K562 (cell line): ENCODE data around the gene SULT1C3. TPM values are rescaled to one million over a fixed set of nuclear protein-coding genes. Genes with fewer than 3 reads are reported as not detected.

ENCODE experiments used
- ATAC-seq: fragments of 200-7000 bp; cut with Tn5 transposase; 3 replicates; pipeline ENCODE4 v1.9.1; 2020; ENCODE audit warnings: moderate library complexity
- BruUV-seq: library from RNA; stranded (reverse); fragments of 400-500 nt; replicated peaks from 2 replicates; lab custom pipeline; 2021; lab: Mats Ljungman, UMichigan
- CTCF ChIA-PET: fragments of 300-600 bp; formaldehyde crosslinking; extraction: SDS; loops from one replicate; lab custom pipeline; 2021; ENCODE audit warnings: low intra/inter-chr PET ratio; lab: Yijun Ruan, JAX
- POLR2A ChIA-PET: fragments of 300-600, 350-650 bp; sonication (Branson Sonifier 250); formaldehyde crosslinking; extraction: SDS; loops from one replicate; lab custom pipeline; 2021; ENCODE audit warnings: antibody characterized with exemption, inconsistent platforms; lab: Yijun Ruan, JAX
- DNase-seq, 4 experiments: peaks; one replicate each; pipeline versions ENCODE4 v3.0.0 to v3.0.0-alpha.2; 2011 to 2018; ENCODE audit warnings: low spot score in 3 of 4, mixed read lengths in 3 of 4; ENCODE audit errors: extremely low read depth in 1 of 4
- FAIRE-seq: peaks from 2 replicates; lab custom pipeline; 2011; peaks lifted over from hg19 to GRCh38; lab: Jason Lieb, UNC
- H2AFZ ChIP-seq: 2 replicates; pipeline ENCODE4 v1.6.0; 2011; ENCODE audit warnings: low read depth, low read length, control low read depth, inconsistent platforms
- H3K27ac ChIP-seq: fragments of 200-600 bp; 3 replicates; pipeline ENCODE4 v1.8.0; 2011; ENCODE audit warnings: low read depth, mild to moderate bottlenecking, control low read depth, inconsistent platforms, low read length, moderate library complexity, mixed read lengths; ENCODE audit errors: extremely low read depth
- H3K27me3 ChIP-seq, 2 experiments: fragments of 300-600 bp in 1 of 2; 2 replicates in 1 of 2; 3 replicates in 1 of 2; pipeline versions ENCODE4 v1.6.0 to v1.8.0; 2011; ENCODE audit warnings: inconsistent platforms in 2 of 2, low read length in 2 of 2, mild to moderate bottlenecking in 1 of 2, mixed read lengths in 1 of 2, moderate library complexity in 1 of 2; ENCODE audit not compliant: control insufficient read depth in 2 of 2, insufficient read depth in 2 of 2
- H3K36me3 ChIP-seq: fragments of 300-600 bp; 3 replicates; pipeline ENCODE4 v1.8.0; 2011; ENCODE audit warnings: mild to moderate bottlenecking, low read length, inconsistent platforms; ENCODE audit not compliant: control insufficient read depth, insufficient read depth
- H3K4me1 ChIP-seq, 2 experiments: fragments of 200-600 bp in 1 of 2; replicated peaks in 1 of 2; 2 replicates in 1 of 2; 3 replicates in 1 of 2; pipeline versions ENCODE4 v1.5.1 to v1.8.0; 2011; ENCODE audit warnings: inconsistent platforms in 2 of 2, low read length in 2 of 2, mild to moderate bottlenecking in 1 of 2, mixed read lengths in 1 of 2, moderate library complexity in 1 of 2; ENCODE audit not compliant: control insufficient read depth in 2 of 2, insufficient read depth in 2 of 2
- H3K4me2 ChIP-seq: 2 replicates; pipeline ENCODE4 v1.6.1; 2011; ENCODE audit warnings: low read length, control low read depth, inconsistent platforms, mixed read lengths; ENCODE audit not compliant: insufficient read depth
- H3K4me3 ChIP-seq: fragments of 200-600 bp; sonication (generic), shearing (Covaris generic); 2 replicates; pipeline ENCODE4 v1.5.1; 2016; ENCODE audit warnings: control low read depth, inconsistent platforms
- H3K79me2 ChIP-seq: fragments of 200-600 bp; 3 replicates; pipeline ENCODE4 v1.8.0; 2011; ENCODE audit warnings: low read length, inconsistent platforms; ENCODE audit not compliant: control insufficient read depth, insufficient read depth
- H3K9ac ChIP-seq, 2 experiments: 2 replicates each; pipeline versions ENCODE4 v1.6.0 to v1.6.1; 2011; ENCODE audit warnings: low read depth in 2 of 2, low read length in 2 of 2, control low read depth in 1 of 2, inconsistent platforms in 1 of 2, mild to moderate bottlenecking in 1 of 2, mixed read lengths in 1 of 2; ENCODE audit not compliant: insufficient read depth in 1 of 2
- H3K9me1 ChIP-seq: one replicate; pipeline ENCODE4 v1.6.0; 2011; ENCODE audit warnings: inconsistent platforms, mild to moderate bottlenecking, low read length, moderate library complexity; ENCODE audit not compliant: control insufficient read depth, insufficient read depth
- H3K9me3 ChIP-seq: replicated peaks from 2 replicates; pipeline ENCODE4 v1.5.1; 2011; ENCODE audit warnings: low read depth, low read length, inconsistent platforms; ENCODE audit not compliant: control insufficient read depth, insufficient read depth
- H4K20me1 ChIP-seq: replicated peaks from 2 replicates; pipeline ENCODE4 v1.6.1; 2011; ENCODE audit warnings: low read length, inconsistent platforms, mixed read lengths; ENCODE audit not compliant: control insufficient read depth, insufficient read depth
- ETV5 ChIP-seq: sonication (generic); formaldehyde crosslinking; IDR thresholded peaks from 2 replicates; pipeline ENCODE4 v1.4.0; 2020; ENCODE audit warnings: low read depth, mild to moderate bottlenecking, missing genetic modification reagents
- NFRKB ChIP-seq: fragments of 450-650 bp; IDR thresholded peaks from 2 replicates; pipeline ENCODE4 v1.6.1; 2016; ENCODE audit warnings: low read depth
- PPARD ChIP-seq: fragments of 250-450 bp; sonication (Bioruptor Pico); IDR thresholded peaks from 2 replicates; pipeline ENCODE4 v1.8.0; 2022; ENCODE audit warnings: inconsistent platforms, mild to moderate bottlenecking, moderate library complexity
- SRSF9 ChIP-seq: fragments of 200-400 bp; formaldehyde crosslinking; IDR thresholded peaks from 2 replicates; pipeline ENCODE4 v1.6.1; 2017; ENCODE audit warnings: low read depth, low read length, borderline replicate concordance
- ZNF76 ChIP-seq: fragments of 250-450 bp; sonication (Bioruptor Pico); IDR thresholded peaks from 2 replicates; pipeline ENCODE4 v1.4.0; 2020; ENCODE audit warnings: mild to moderate bottlenecking, moderate library complexity, borderline replicate concordance
- ZNF830 ChIP-seq: fragments of 250-450 bp; sonication (Bioruptor Pico); IDR thresholded peaks from 2 replicates; pipeline ENCODE4 v1.5.0; 2021; ENCODE audit warnings: mild to moderate bottlenecking
- in situ Hi-C: fragments of 300-500 bp; cut with MboI; formaldehyde crosslinking; loops from 4 replicates; pipeline ENCODE4 v1.15.0; 2018; ENCODE audit warnings: inconsistent platforms, mixed read lengths
- intact Hi-C: fragments of 100-400 bp; cut with micrococcal nuclease; formaldehyde crosslinking; loops from 2 replicates; pipeline ENCODE4 v1.14.2; 2022
- polyA plus RNA-seq, 8 experiments: library from polyadenylated mRNA; depleted of rRNA in 4 of 8; stranded (reverse) in 5 of 8; unstranded in 3 of 8; fragments of >200 nt; fragmentation: Nextera tagmentation in 2 of 8; fragmentation: Illumina TruSeq in 1 of 8; extraction: Ambion mirVana in 2 of 8; extraction: Trizol in 1 of 8; gene quantifications; 2 replicates each; pipeline versions ENCODE4 v1.2.1 to v1.2.3, GENCODE V29; 2011 to 2014; ENCODE audit warnings: inconsistent platforms in 1 of 8, missing spikeins in 1 of 8
- total RNA-seq, 7 experiments: library from RNA; depleted of rRNA in 6 of 7; stranded (reverse); fragments of >200 nt in 6 of 7; fragmentation: Illumina TruSeq in 2 of 7; extraction: Trizol in 2 of 7; gene quantifications; 2 replicates each; pipeline versions ENCODE4 v1.2.1 to v1.2.3, GENCODE V29; 2011 to 2021; ENCODE audit warnings: low replicate concordance in 1 of 7

Gene SULT1C3
- total and polyA plus RNA-seq, 9 of the 15 experiments (the other 6 are each of a cell fraction or from before 2014, with no cell fraction given): not detected

DNA sequence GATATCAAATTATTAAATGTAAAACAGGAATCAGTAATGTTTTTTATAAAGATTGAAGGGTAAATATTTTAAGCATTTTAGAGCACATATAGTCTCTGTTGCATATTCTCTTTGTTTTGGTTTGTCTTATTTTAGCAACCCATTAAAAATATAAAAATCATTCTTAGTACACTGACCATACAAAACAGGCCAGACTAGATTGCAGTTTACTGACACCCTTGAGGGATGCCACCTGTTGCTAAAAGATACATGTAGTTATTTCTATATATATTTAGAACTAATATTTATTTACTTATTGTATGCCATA, 44.7 kb upstream of the SULT1C3 start:
- Histone ChIP-seq H3K4me3 (no peak overlapping the region), H3K9me3 (no peaks in the 10 kb centered on the region), H3K9ac (no peak overlapping the region), H3K79me2 (no peaks in the 10 kb centered on the region), H3K36me3 (no peaks in the 10 kb centered on the region), H3K27me3 (no peaks in the 10 kb centered on the region), H3K9me1 (no peaks in the 10 kb centered on the region), H4K20me1 (no peaks in the 10 kb centered on the region), H2AFZ (no peak overlapping the region), H3K4me1 (no peaks in the 10 kb centered on the region), H3K27ac (no peak overlapping the region), H3K4me2 (no peak overlapping the region)
- in situ Hi-C loops: no loop called here
- no peak for DNase-seq
- no peak for ATAC-seq
- POLR2A ChIA-PET: no interaction called here
- BruUV-seq: no TSS peak
- TF ChIP-seq SRSF9 (no peak), NFRKB (no peak), ZNF76 (CRISPR knock-in tag) (no peak), ZNF830 (CRISPR knock-in tag) (no peak), ETV5 (CRISPR knock-in tag) (no peak)
- no peak for FAIRE-seq
- intact Hi-C loops: no loop called here
- CTCF ChIA-PET: no interaction called here

DNA sequence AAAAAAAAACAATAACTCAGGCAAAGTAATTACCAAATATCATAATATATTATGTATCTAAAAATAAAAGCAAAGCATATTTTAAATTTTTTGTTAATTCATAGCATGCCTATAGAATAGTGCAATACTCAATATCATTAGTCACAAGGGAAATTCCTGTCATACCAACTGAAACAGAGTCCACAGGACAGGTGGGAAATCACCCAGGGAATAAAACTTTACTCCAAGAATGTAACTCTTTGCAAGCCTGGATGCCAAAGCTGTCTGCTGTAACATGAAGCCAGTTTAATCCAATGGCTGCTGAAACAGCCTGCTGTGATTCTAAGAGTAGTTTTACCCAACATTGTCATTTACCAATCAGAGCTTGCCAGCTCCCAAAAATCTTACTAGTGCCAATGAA, 40.0 kb upstream of the SULT1C3 start:
- Histone ChIP-seq H3K36me3 (no peaks in the 10 kb centered on the region), H2AFZ (no peak overlapping the region), H3K27ac (no peak overlapping the region), H4K20me1 (no peaks in the 10 kb centered on the region), H3K79me2 (no peaks in the 10 kb centered on the region), H3K9me1 (no peaks in the 10 kb centered on the region), H3K4me2 (no peak overlapping the region), H3K9ac (no peak overlapping the region), H3K9me3 (no peaks in the 10 kb centered on the region), H3K4me1 (no peaks in the 10 kb centered on the region)
- CTCF ChIA-PET: no interaction called here
- no peak for ATAC-seq
- in situ Hi-C loops: no loop called here
- intact Hi-C loops: no loop called here
- FAIRE-seq: no peak
- no peak for DNase-seq
- POLR2A ChIA-PET: no interaction called here
- no peak for TF ChIP-seq PPARD (CRISPR knock-in tag)
- TF ChIP-seq, all 486 proteins: peak for 0
- no peaks in the 10 kb centered on the region for H3K27me3 ChIP-seq
- BruUV-seq: no TSS peak
- H3K4me3 ChIP-seq: no peak overlapping the region
